ENCODE results near the gene C9orf40. TPM values are rescaled to one million over a fixed set of nuclear protein-coding genes. Genes with fewer than 3 reads are reported as not detected.

Gene C9orf40
- total RNA-seq, 1 experiment from 2014 or later = 10.8 TPM

- no peaks in the 10 kb centered on the region for H3K27me3 ChIP-seq (ENCODE audit: insufficient read depth, low read depth)
- intact Hi-C loops (cut with micrococcal nuclease; ENCODE audit: unreplicated experiment) = loop anchor here (2.0 to 5.0 kb wide), 4 partner anchors 77 to 175 kb away; partner anchors contain the start of genes CARNMT1, NMRK1 and OSTF1
Observed at GRCh38 chr9:74949859-74950855, 2.6 kb downstream of the C9orf40 start.

GRCh38 chr9:74948937-74949336 is 3.8 kb downstream of the C9orf40 start:
- no peak overlapping the region for H2AFZ ChIP-seq
- H3K9me3 ChIP-seq (ENCODE audit: insufficient read depth, low read depth) = no peaks in the 10 kb centered on the region
- peaks cover 10% of the 10 kb centered on the region for H3F3A ChIP-seq (ENCODE audit: insufficient read depth, low read depth)
- BruUV-seq (replicated peaks) = no TSS peak
- ChIA-PET POLR2A (ENCODE audit: unreplicated experiment) (no interaction called here), CTCF (no interaction called here)
- intact Hi-C loops (cut with micrococcal nuclease; ENCODE audit: unreplicated experiment) = no loop called here
- no peaks in the 10 kb centered on the region for H3K36me3 ChIP-seq (ENCODE audit: low read depth)
- TF ChIP-seq EZH2 (IDR thresholded peaks at IDR 0.05; ENCODE audit: low read depth) (no peak), CTCF (conservative IDR thresholded peaks at IDR 0.05) (no peak)
- no peak overlapping the region for H3K4me2 ChIP-seq
- H3K4me3 ChIP-seq = no peak overlapping the region
- no peaks in the 10 kb centered on the region for H3K27me3 ChIP-seq (ENCODE audit: insufficient read depth, low read depth)
- peaks cover 7% of the 10 kb centered on the region; the same call in 1 of the 2 replicates for H3K79me2 ChIP-seq (ENCODE audit: low read depth)
- H3K27ac ChIP-seq = no peak overlapping the region
- H3K9me2 ChIP-seq (ENCODE audit: insufficient read depth) = no peaks in the 10 kb centered on the region
- no peaks in the 10 kb centered on the region for H4K20me1 ChIP-seq (ENCODE audit: insufficient read depth)
- no peak for DNase-seq
- peaks cover 6% of the 10 kb centered on the region; the same call in 1 of the 2 replicates for H3K4me1 ChIP-seq (replicated peaks; ENCODE audit: insufficient read depth)

More at GRCh38 chr9:74949859-74950855, 2.6 kb downstream of the C9orf40 start:
- ChIA-PET POLR2A (ENCODE audit: unreplicated experiment) (interaction anchor here (0.6 kb wide), 1 partner anchor 1829 kb away, joined by 3 read pairs; no protein-coding TSS in a partner anchor), CTCF (no interaction called here)
- Histone ChIP-seq H3K4me3 (no peak overlapping the region), H3K27ac (no peak overlapping the region), H3F3A (ENCODE audit: insufficient read depth, low read depth) (peaks cover 10% of the 10 kb centered on the region), H3K79me2 (ENCODE audit: low read depth) (peaks cover 7% of the 10 kb centered on the region; the same call in 1 of the 2 replicates), H3K9me3 (ENCODE audit: insufficient read depth, low read depth) (no peaks in the 10 kb centered on the region), H3K36me3 (ENCODE audit: low read depth) (no peaks in the 10 kb centered on the region), H3K4me2 (no peak overlapping the region), H3K9me2 (ENCODE audit: insufficient read depth) (no peaks in the 10 kb centered on the region), H2AFZ (no peak overlapping the region), H4K20me1 (ENCODE audit: insufficient read depth) (no peaks in the 10 kb centered on the region), H3K4me1 (replicated peaks; ENCODE audit: insufficient read depth) (peaks cover 6% of the 10 kb centered on the region; the same call in 1 of the 2 replicates)
- BruUV-seq (replicated peaks) = no TSS peak
- no peak for TF ChIP-seq CTCF (conservative IDR thresholded peaks at IDR 0.05)
- no peak for TF ChIP-seq EZH2 (IDR thresholded peaks at IDR 0.05; ENCODE audit: low read depth)
- DNase-seq = no peak

- intact Hi-C loops (cut with micrococcal nuclease; ENCODE audit: unreplicated experiment) = no loop called here
- peaks cover 7% of the 10 kb centered on the region; the same call in 1 of the 2 replicates for H3K79me2 ChIP-seq (ENCODE audit: low read depth)
- CTCF ChIA-PET = no interaction called here
- no peaks in the 10 kb centered on the region for H3F3A ChIP-seq (ENCODE audit: insufficient read depth, low read depth)
- no peaks in the 10 kb centered on the region for H4K20me1 ChIP-seq (ENCODE audit: insufficient read depth)
- TF ChIP-seq EZH2 (IDR thresholded peaks at IDR 0.05; ENCODE audit: low read depth) (no peak), CTCF (conservative IDR thresholded peaks at IDR 0.05) (no peak)
- H3K36me3 ChIP-seq (ENCODE audit: low read depth) = no peaks in the 10 kb centered on the region
- H3K9me3 ChIP-seq (ENCODE audit: insufficient read depth, low read depth) = no peaks in the 10 kb centered on the region
- no peak overlapping the region for H2AFZ ChIP-seq
- H3K4me1 ChIP-seq (replicated peaks; ENCODE audit: insufficient read depth) = no peaks in the 10 kb centered on the region
- no peak overlapping the region for H3K4me3 ChIP-seq
- no peak for DNase-seq
- H3K27ac ChIP-seq = no peak overlapping the region
- H3K4me2 ChIP-seq = no peak overlapping the region
- no TSS peak for BruUV-seq (replicated peaks)
- no peaks in the 10 kb centered on the region for H3K9me2 ChIP-seq (ENCODE audit: insufficient read depth)
- POLR2A ChIA-PET (ENCODE audit: unreplicated experiment) = no interaction called here
- no peaks in the 10 kb centered on the region for H3K27me3 ChIP-seq (ENCODE audit: insufficient read depth, low read depth)
Observed at GRCh38 chr9:74946686-74947085, 6.0 kb downstream of the C9orf40 start.

All from PC-9 (cell line).